HepG2 (cell line): ENCODE measurements around the gene AXIN2. TPM values are rescaled to one million over a fixed set of nuclear protein-coding genes. Genes with fewer than 3 reads are reported as not detected.

Source experiments
- ATRX ChIP-seq: sonication (generic); formaldehyde crosslinking; IDR thresholded peaks from 2 replicates; pipeline ENCODE4 v1.4.0; 2020; ENCODE audit warnings: missing genetic modification reagents, borderline replicate concordance
- CCAR2 ChIP-seq: fragments of 200-400 bp; formaldehyde crosslinking; optimal IDR thresholded peaks from 2 replicates; pipeline ENCODE3; 2018; ENCODE audit warnings: low read depth, mild to moderate bottlenecking, low read length, moderate library complexity
- GATAD2A ChIP-seq: IDR thresholded peaks from 2 replicates; pipeline ENCODE4 v1.6.1; 2016
- GLI4 ChIP-seq: sonication (generic); formaldehyde crosslinking; IDR thresholded peaks from 2 replicates; pipeline ENCODE4 v1.5.1; 2020; ENCODE audit warnings: missing genetic modification reagents, mild to moderate bottlenecking, moderate library complexity, borderline replicate concordance
- ISL2 ChIP-seq: sonication (generic); formaldehyde crosslinking; IDR thresholded peaks from 2 replicates; pipeline ENCODE4 v1.5.0; 2020; ENCODE audit warnings: missing genetic modification reagents
- KDM5A ChIP-seq: fragments of 200-600 bp; sonication (generic); IDR thresholded peaks from 2 replicates; pipeline ENCODE4 v1.7.0; 2018; ENCODE audit warnings: antibody characterized with exemption, mild to moderate bottlenecking, low read length, borderline replicate concordance
- NFKBIZ ChIP-seq: IDR thresholded peaks from 2 replicates; pipeline ENCODE4 v1.6.1; 2018; ENCODE audit warnings: missing genetic modification reagents, missing compliant biosample characterization
- PAWR ChIP-seq: sonication (generic); formaldehyde crosslinking; IDR thresholded peaks from 2 replicates; pipeline ENCODE4 v1.4.0; 2020; ENCODE audit warnings: missing genetic modification reagents, mild to moderate bottlenecking, borderline replicate concordance
- PLRG1 ChIP-seq: fragments of 450-650 bp; conservative IDR thresholded peaks from 2 replicates; pipeline ENCODE4 v1.6.1; 2016
- POLR2AphosphoS2 ChIP-seq: IDR thresholded peaks from 2 replicates; pipeline ENCODE4 v1.6.1; 2011; ENCODE audit warnings: low read depth, low read length, improper control_type of control experiment
- ZKSCAN5 ChIP-seq: sonication (generic); formaldehyde crosslinking; IDR thresholded peaks from 2 replicates; pipeline ENCODE4 v1.5.1; 2020; ENCODE audit warnings: mild to moderate bottlenecking, missing genetic modification reagents
- ZNF143 ChIP-seq: sonication (generic); formaldehyde crosslinking; IDR thresholded peaks from 2 replicates; pipeline ENCODE4 v1.4.0; 2020; ENCODE audit warnings: missing genetic modification reagents
- ZNF225 ChIP-seq: sonication (generic); formaldehyde crosslinking; IDR thresholded peaks from 2 replicates; pipeline ENCODE4 v1.4.0; 2020; ENCODE audit warnings: mild to moderate bottlenecking, missing genetic modification reagents
- ZNF431 ChIP-seq: sonication (generic); formaldehyde crosslinking; IDR thresholded peaks from 2 replicates; pipeline ENCODE4 v1.9.0; 2022; ENCODE audit warnings: missing genetic modification reagents, low read depth, mild to moderate bottlenecking, borderline replicate concordance
- ZNF496 ChIP-seq: sonication (generic); formaldehyde crosslinking; IDR thresholded peaks from 2 replicates; pipeline ENCODE4 v1.8.1; 2023; ENCODE audit warnings: mild to moderate bottlenecking, moderate library complexity, missing genetic modification reagents; ENCODE audit not compliant: insufficient replicate concordance
- ZNF644 ChIP-seq: IDR thresholded peaks from 2 replicates; pipeline ENCODE4 v1.6.1; 2016; ENCODE audit warnings: low read depth
- ZNF652 ChIP-seq: IDR thresholded peaks from 2 replicates; pipeline ENCODE4 v1.6.1; 2016; ENCODE audit warnings: low read depth, borderline replicate concordance
- ZNF709 ChIP-seq: sonication (generic); formaldehyde crosslinking; IDR thresholded peaks from 2 replicates; pipeline ENCODE4 v1.5.0; 2020; ENCODE audit warnings: mild to moderate bottlenecking, missing genetic modification reagents
- ZSCAN31 ChIP-seq: sonication (generic); formaldehyde crosslinking; IDR thresholded peaks from 2 replicates; pipeline ENCODE4 v1.5.0; 2020; ENCODE audit warnings: low read depth, mild to moderate bottlenecking, missing genetic modification reagents
- polyA plus RNA-seq, 8 experiments: library from polyadenylated mRNA; depleted of rRNA in 3 of 8; stranded (reverse) in 7 of 8; unstranded in 1 of 8; fragments of >200 nt; fragmentation: Illumina TruSeq in 4 of 8; extraction: Trizol in 4 of 8; gene quantifications; 2 replicates each; pipeline versions ENCODE4 v1.2.1 to v1.2.3, GENCODE V29; 2011 to 2016; ENCODE audit warnings: low read depth in 4 of 8, missing spikeins in 1 of 8, mixed read lengths in 1 of 8; ENCODE audit not compliant: insufficient read depth in 1 of 8
- total RNA-seq, 5 experiments: library from RNA; depleted of rRNA; stranded (reverse); fragments of >200 nt; fragmentation: Illumina TruSeq; extraction: Trizol; gene quantifications; 2 replicates each; pipeline ENCODE4 v1.2.3, GENCODE V29; 2016; ENCODE audit warnings: low read depth in 1 of 5
- TF ChIP-seq, protein P1 (sequence below): sonication (generic); formaldehyde crosslinking; IDR thresholded peaks from 2 replicates; pipeline ENCODE4 v1.9.0; 2021; ENCODE audit warnings: missing genetic modification reagents, borderline replicate concordance
- TF ChIP-seq, protein P2 (sequence below), 2 experiments: sonication (generic) in 1 of 2; formaldehyde crosslinking in 1 of 2; IDR thresholded peaks; 2 replicates each; pipeline versions ENCODE4 v1.6.1 to v1.9.0; 2014 to 2022; ENCODE audit warnings: antibody characterized with exemption in 1 of 2, borderline replicate concordance in 1 of 2, inconsistent platforms in 1 of 2, low read depth in 1 of 2, missing genetic modification reagents in 1 of 2

AXIN2 gene
- total and polyA plus RNA-seq, 2 of the 13 experiments (the other 11 are each of a cell fraction or from before 2014, with no cell fraction given) = 58.6 to 63.4 TPM

DNA sequence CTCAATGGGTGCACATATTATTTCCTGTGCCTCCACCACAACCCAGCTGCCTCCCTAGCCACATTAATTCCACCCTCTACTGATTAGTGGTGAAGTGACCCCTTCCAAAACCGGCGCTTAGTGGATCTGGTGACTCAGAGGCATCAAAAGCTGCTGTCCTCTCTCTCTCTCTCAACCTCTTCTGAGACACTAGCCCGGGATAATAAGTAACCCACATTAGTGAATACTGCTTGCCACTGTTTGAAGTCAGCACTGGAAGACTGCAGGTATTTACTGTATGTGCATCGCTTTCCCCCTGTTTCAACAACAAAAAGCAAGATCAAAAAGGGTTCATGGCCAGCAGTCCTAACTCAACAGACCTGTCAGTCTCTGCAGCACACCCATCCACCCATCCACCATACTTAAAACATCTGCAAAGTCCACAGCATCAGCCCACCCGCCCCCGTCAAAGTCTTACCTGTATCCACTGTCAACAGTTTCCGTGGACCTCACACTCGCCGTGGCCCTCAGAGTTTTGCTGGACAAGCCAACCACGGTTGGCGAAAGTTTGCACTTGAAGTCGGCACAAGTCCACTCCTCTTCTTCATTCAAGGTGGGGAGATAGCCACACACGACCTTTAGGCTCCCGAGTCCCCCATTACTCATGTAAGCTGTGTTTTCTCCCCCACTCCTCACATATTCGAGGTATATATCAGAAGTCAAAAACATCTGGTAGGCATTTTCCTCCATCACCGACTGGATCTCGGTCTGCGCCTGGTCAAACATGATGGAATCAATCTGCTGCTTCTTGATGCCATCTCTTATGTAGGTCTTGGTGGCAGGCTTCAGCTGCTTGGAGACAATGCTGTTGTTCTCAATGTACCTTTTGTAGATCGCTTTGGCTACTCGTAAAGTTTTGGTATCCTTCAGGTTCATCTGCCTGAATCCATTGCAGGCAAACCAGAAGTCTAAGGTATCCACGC lies 3.8 kb downstream of the AXIN2 start (continued):
- TF ChIP-seq ZNF496 (CRISPR knock-in tag) (no peak), PLRG1 (no peak), ZNF652 (CRISPR knock-in tag) (peak; percentile 76), ZSCAN31 (CRISPR knock-in tag) (peak; percentile 82), ISL2 (CRISPR knock-in tag) (peak; percentile 97), ZNF431 (CRISPR knock-in tag) (no peak; the same call in 1 of the 2 replicates), ZKSCAN5 (CRISPR knock-in tag) (no peak), PAWR (CRISPR knock-in tag) (no peak), GATAD2A (CRISPR knock-in tag) (peak; percentile 86; the same call in 1 of the 2 replicates), ZNF143 (no peak; the same call in 1 of the 2 replicates), KDM5A (peak; percentile 73; the same call in 1 of the 2 replicates), POLR2AphosphoS2 (no peak), ZNF225 (CRISPR knock-in tag) (no peak), ZNF709 (CRISPR knock-in tag) (no peak), NFKBIZ (CRISPR knock-in tag) (no peak), GLI4 (CRISPR knock-in tag) (0 out of 2 replicates have a peak, but pooled peaks have one; percentile 60), ZNF644 (peak; percentile 65; the same call in 1 of the 2 replicates), CCAR2 (no peak), ATRX (CRISPR knock-in tag) (no peak)
- TF ChIP-seq, protein P1, sequence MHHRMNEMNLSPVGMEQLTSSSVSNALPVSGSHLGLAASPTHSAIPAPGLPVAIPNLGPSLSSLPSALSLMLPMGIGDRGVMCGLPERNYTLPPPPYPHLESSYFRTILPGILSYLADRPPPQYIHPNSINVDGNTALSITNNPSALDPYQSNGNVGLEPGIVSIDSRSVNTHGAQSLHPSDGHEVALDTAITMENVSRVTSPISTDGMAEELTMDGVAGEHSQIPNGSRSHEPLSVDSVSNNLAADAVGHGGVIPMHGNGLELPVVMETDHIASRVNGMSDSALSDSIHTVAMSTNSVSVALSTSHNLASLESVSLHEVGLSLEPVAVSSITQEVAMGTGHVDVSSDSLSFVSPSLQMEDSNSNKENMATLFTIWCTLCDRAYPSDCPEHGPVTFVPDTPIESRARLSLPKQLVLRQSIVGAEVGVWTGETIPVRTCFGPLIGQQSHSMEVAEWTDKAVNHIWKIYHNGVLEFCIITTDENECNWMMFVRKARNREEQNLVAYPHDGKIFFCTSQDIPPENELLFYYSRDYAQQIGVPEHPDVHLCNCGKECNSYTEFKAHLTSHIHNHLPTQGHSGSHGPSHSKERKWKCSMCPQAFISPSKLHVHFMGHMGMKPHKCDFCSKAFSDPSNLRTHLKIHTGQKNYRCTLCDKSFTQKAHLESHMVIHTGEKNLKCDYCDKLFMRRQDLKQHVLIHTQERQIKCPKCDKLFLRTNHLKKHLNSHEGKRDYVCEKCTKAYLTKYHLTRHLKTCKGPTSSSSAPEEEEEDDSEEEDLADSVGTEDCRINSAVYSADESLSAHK (CRISPR knock-in tag) = no peak
- TF ChIP-seq, protein P2, sequence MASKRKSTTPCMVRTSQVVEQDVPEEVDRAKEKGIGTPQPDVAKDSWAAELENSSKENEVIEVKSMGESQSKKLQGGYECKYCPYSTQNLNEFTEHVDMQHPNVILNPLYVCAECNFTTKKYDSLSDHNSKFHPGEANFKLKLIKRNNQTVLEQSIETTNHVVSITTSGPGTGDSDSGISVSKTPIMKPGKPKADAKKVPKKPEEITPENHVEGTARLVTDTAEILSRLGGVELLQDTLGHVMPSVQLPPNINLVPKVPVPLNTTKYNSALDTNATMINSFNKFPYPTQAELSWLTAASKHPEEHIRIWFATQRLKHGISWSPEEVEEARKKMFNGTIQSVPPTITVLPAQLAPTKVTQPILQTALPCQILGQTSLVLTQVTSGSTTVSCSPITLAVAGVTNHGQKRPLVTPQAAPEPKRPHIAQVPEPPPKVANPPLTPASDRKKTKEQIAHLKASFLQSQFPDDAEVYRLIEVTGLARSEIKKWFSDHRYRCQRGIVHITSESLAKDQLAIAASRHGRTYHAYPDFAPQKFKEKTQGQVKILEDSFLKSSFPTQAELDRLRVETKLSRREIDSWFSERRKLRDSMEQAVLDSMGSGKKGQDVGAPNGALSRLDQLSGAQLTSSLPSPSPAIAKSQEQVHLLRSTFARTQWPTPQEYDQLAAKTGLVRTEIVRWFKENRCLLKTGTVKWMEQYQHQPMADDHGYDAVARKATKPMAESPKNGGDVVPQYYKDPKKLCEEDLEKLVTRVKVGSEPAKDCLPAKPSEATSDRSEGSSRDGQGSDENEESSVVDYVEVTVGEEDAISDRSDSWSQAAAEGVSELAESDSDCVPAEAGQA (IDR thresholded peaks at IDR 0.05; ENCODE audit: low read depth) = peak; percentile 48
- TF ChIP-seq, protein P2 (CRISPR knock-in tag; IDR thresholded peaks at IDR 0.05; ENCODE audit: borderline replicate concordance) = no peak
